Naive B cell (primary cell): ENCODE data around the gene AKR1B15. TPM values are rescaled to one million over a fixed set of nuclear protein-coding genes. Genes with fewer than 3 reads are reported as not detected.
"Not testable (repeated sequence)": the region's sequence is repeated elsewhere in the genome, so short reads cannot be mapped to it uniquely, and the experiment has no call there.

Experiments used
- ATAC-seq, 2 donors: fragments of 150-1000 bp; cut with Tn5 transposase; 2 replicates each; pipeline ENCODE4 v1.10.0; 2021; ENCODE audit warnings: low read depth in 2 of 2, mild to moderate bottlenecking in 2 of 2, moderate library complexity in 2 of 2
- DNase-seq: peaks from one replicate; pipeline ENCODE4 v3.0.0; 2022
- H3K27ac Mint-ChIP-seq, 6 donors: one replicate each; pipeline ENCODE4 v1.8.0; 2020 to 2022; ENCODE audit warnings: mild to moderate bottlenecking in 6 of 6, mixed read lengths in 6 of 6, moderate library complexity in 5 of 6, inconsistent platforms in 2 of 6
- H3K27me3 Mint-ChIP-seq, 3 donors: one replicate each; pipeline ENCODE4 v1.8.0; 2021 to 2022; ENCODE audit warnings: mixed read lengths in 3 of 3, mild to moderate bottlenecking in 1 of 3
- H3K36me3 Mint-ChIP-seq, 2 donors: one replicate each; pipeline ENCODE4 v1.8.0; 2020 to 2022; ENCODE audit warnings: mixed read lengths in 2 of 2, inconsistent platforms in 1 of 2, mild to moderate bottlenecking in 1 of 2
- H3K4me1 Mint-ChIP-seq, 3 donors: one replicate each; pipeline ENCODE4 v1.8.0; 2020 to 2022; ENCODE audit warnings: mixed read lengths in 3 of 3, inconsistent platforms in 1 of 3, mild to moderate bottlenecking in 1 of 3, moderate library complexity in 1 of 3
- H3K4me3 Mint-ChIP-seq, 8 donors: one replicate each; pipeline ENCODE4 v1.8.0; 2020 to 2022; ENCODE audit warnings: mild to moderate bottlenecking in 8 of 8, mixed read lengths in 8 of 8, moderate library complexity in 8 of 8, inconsistent platforms in 2 of 8
- H3K9me3 Mint-ChIP-seq, 7 donors: one replicate each; pipeline ENCODE4 v1.8.0; 2020 to 2022; ENCODE audit warnings: mixed read lengths in 7 of 7, mild to moderate bottlenecking in 5 of 7, inconsistent platforms in 2 of 7, moderate library complexity in 1 of 7
- polyA plus RNA-seq, 6 donors: library from polyadenylated mRNA; unstranded; fragments of 300-500 nt; fragmentation: Illumina TruSeq; gene quantifications; one replicate each; pipeline ENCODE4 v1.2.3, GENCODE V29; 2021; ENCODE audit warnings: low read depth in 6 of 6

Gene AKR1B15
- polyA plus RNA-seq, 6 donors from 2014 or later, result not detected

DNA sequence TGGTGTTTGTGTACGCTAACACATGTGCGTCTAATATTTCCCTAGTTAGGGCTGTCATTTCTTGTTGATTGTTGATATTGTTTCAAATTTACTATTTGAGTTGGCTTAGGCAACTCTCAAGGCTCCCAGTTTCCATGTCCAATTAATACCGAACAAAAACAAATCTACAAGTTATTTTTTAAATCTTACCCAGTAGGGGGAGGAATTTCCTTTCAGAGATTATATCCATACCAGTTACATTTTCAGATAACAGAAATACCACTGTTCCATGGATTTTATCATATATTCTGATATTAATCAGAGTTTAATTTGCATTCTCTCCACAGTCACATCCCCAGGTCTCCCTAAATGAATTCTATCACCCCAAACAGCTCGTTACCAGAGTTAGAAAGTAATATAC is 28.8 kb upstream of the AKR1B15 start:
- Mint-ChIP-seq H3K9me3 (no peaks in the 10 kb centered on the region), H3K4me3 (no peak overlapping the region), H3K4me1 (no peaks in the 10 kb centered on the region), H3K36me3 (no peaks in the 10 kb centered on the region), H3K27ac (no peak overlapping the region), H3K27me3 (peaks cover 15 to 42% (median 38%) of the 10 kb centered on the region in 3 donors)
- ATAC-seq (no peak), DNase-seq (no peak)

- no peak for DNase-seq
- Mint-ChIP-seq H3K36me3 (no peaks in the 10 kb centered on the region), H3K4me3 (no peak overlapping the region), H3K27me3 (peaks cover 6 to 37% (median 24%) of the 10 kb centered on the region in 3 donors), H3K27ac (no peak overlapping the region), H3K9me3 (no peaks in the 10 kb centered on the region), H3K4me1 (no peaks in the 10 kb centered on the region)
- ATAC-seq, result no peak
These were observed 26.3 kb upstream of the AKR1B15 start for GRCh38 chr7:134522601-134523000.

- not testable (repeated sequence) for H3K4me1 Mint-ChIP-seq, H3K9me3 Mint-ChIP-seq, H3K4me3 Mint-ChIP-seq
These were observed 23.5 kb upstream of the AKR1B15 start for GRCh38 chr7:134525449-134525848.

DNA sequence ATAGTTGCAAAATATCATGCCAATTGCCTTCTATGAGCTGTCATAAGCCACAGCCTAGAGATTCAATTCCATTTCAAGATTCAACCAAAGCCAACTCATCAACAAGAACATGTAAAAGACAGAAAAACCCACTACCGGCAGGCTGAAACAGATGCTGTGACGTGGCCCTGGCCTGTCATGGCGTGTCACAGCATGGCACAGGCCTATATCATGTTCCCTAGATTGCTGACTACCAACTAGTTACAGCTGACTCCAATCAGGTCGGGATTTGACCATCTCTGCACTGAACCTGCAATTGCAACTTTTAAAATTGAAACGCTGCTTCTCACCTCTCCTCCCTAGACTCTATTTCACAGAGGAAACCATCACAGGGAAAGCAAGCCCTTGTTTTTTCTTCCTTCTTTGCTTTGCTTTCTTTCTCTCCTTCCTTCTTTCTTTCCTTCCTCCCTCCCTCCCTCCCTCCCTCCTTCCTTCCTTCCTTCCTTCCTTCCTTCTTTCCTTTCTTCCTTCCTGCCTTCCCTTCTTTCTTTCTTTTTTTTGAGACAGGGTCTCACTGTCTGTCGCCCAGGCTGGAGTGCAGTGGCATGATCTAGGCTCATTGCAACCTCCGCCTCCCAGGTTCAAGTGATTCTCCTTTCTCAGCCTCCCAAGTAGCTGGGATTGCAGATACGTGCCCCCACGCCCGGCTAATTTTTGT is 22.2 kb upstream of the AKR1B15 start:
- ATAC-seq, H3K27ac Mint-ChIP-seq, H3K9me3 Mint-ChIP-seq, H3K4me1 Mint-ChIP-seq, DNase-seq, H3K4me3 Mint-ChIP-seq, H3K36me3 Mint-ChIP-seq: not testable (repeated sequence)
- peaks cover 8 to 36% (median 27%) of the 10 kb centered on the region in 3 donors for H3K27me3 Mint-ChIP-seq

More at GRCh38 chr7:134525449-134525848, 23.5 kb upstream of the AKR1B15 start:
- Mint-ChIP-seq H3K27me3 (peaks cover 8 to 35% (median 27%) of the 10 kb centered on the region in 3 donors), H3K27ac (peak overlapping the region in 1 of 6 donors; percentile 50)
- DNase-seq, H3K36me3 Mint-ChIP-seq, ATAC-seq: not testable (repeated sequence)

- no peak for ATAC-seq
- peaks cover 8 to 33% (median 19%) of the 10 kb centered on the region in 3 donors for H3K27me3 Mint-ChIP-seq
- H3K4me3 Mint-ChIP-seq, result no peak overlapping the region
These were observed 20.9 kb upstream of the AKR1B15 start for GRCh38 chr7:134527979-134528371.

GRCh38 chr7:134528749-134529148 is 20.2 kb upstream of the AKR1B15 start:
- Mint-ChIP-seq H3K27me3 (peaks cover 8 to 33% (median 18%) of the 10 kb centered on the region in 3 donors), H3K9me3 (no peaks in the 10 kb centered on the region), H3K36me3 (no peaks in the 10 kb centered on the region), H3K4me3 (no peak overlapping the region), H3K27ac (no peak overlapping the region), H3K4me1 (no peaks in the 10 kb centered on the region)
- ATAC-seq (no peak), DNase-seq (no peak)

More at GRCh38 chr7:134527979-134528371, 20.9 kb upstream of the AKR1B15 start:
- Mint-ChIP-seq H3K9me3 (no peaks in the 10 kb centered on the region), H3K27ac (no peak overlapping the region), H3K36me3 (no peaks in the 10 kb centered on the region), H3K4me1 (no peaks in the 10 kb centered on the region)
- DNase-seq, result no peak

GRCh38 chr7:134530460-134530859 is 18.4 kb upstream of the AKR1B15 start:
- DNase-seq, result no peak
- ATAC-seq, result no peak
- Mint-ChIP-seq H3K36me3 (no peaks in the 10 kb centered on the region), H3K27me3 (peaks cover 8 to 24% (median 18%) of the 10 kb centered on the region in 3 donors), H3K9me3 (no peaks in the 10 kb centered on the region), H3K4me1 (no peaks in the 10 kb centered on the region), H3K4me3 (no peak overlapping the region), H3K27ac (no peak overlapping the region)

- ATAC-seq, result no peak
- Mint-ChIP-seq H3K4me3 (no peak overlapping the region), H3K9me3 (no peaks in the 10 kb centered on the region), H3K4me1 (no peaks in the 10 kb centered on the region), H3K36me3 (no peaks in the 10 kb centered on the region), H3K27ac (no peak overlapping the region), H3K27me3 (peaks cover 11 to 17% (median 16%) of the 10 kb centered on the region in 3 donors)
- no peak for DNase-seq
These were observed 16.5 kb upstream of the AKR1B15 start for GRCh38 chr7:134532180-134532953.

- H3K9me3 Mint-ChIP-seq, result no peaks in the 10 kb centered on the region
- no peak overlapping the region for H3K27ac Mint-ChIP-seq
- H3K4me1 Mint-ChIP-seq, result no peaks in the 10 kb centered on the region
- ATAC-seq (no peak), DNase-seq (no peak)
- no peak overlapping the region for H3K4me3 Mint-ChIP-seq
- no peaks in the 10 kb centered on the region for H3K36me3 Mint-ChIP-seq
- H3K27me3 Mint-ChIP-seq, result peaks cover 11 to 16% (median 14%) of the 10 kb centered on the region in 3 donors
These were observed 16.0 kb upstream of the AKR1B15 start for GRCh38 chr7:134532954-134533218.

DNA sequence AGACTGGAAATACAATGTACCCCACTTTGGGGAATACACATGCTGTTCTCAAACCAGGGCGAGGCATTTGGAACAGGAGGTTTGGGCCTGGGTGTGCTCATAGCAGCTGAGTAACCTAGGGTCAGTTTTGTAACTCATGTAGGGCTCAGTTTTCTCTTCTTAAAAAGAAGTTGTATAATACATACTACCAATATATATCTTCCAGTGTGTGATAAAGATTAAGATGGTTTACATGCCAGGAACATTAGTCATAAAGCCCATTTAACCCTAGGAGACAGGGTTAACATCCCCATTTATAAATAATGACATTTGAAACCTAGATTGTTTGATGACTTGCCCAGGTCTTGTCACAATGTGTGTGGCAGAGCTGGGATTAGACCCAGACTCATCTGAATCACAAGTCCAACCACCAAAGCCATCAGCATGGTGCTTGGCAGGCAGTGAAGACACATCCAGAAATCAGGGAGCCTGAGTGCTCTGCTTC is 15.6 kb upstream of the AKR1B15 start:
- Mint-ChIP-seq H3K36me3 (no peaks in the 10 kb centered on the region), H3K4me3 (no peak overlapping the region), H3K4me1 (no peaks in the 10 kb centered on the region), H3K9me3 (no peaks in the 10 kb centered on the region), H3K27me3 (peaks cover 11 to 14% (median 11%) of the 10 kb centered on the region in 3 donors), H3K27ac (peak overlapping the region in 2 of 6 donors; percentile 19 to 67)
- no peak for ATAC-seq
- no peak for DNase-seq

DNA sequence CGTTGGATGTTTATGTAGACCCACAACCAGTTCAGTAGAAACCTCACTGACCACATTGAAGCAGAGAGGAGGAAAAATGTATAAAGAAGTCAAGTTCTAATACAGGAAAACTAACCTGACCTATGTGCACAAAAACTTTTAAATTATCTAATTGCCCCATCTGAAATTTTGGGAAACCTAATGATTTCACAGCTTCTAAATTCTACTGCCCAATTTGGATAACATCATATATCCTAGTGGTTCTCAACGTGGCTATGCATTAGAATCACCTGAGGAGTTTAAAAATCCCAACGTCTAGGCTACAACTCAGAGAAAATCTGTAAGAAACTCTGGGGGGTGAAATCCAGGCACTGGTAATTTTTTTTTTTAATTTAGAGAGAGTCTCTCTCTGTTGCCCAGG is 14.3 kb upstream of the AKR1B15 start:
- Mint-ChIP-seq H3K4me1 (no peaks in the 10 kb centered on the region), H3K4me3 (no peak overlapping the region), H3K27me3 (peaks cover 0 to 14% (median 12%) of the 10 kb centered on the region in 3 donors), H3K36me3 (no peaks in the 10 kb centered on the region), H3K27ac (no peak overlapping the region), H3K9me3 (no peaks in the 10 kb centered on the region)
- DNase-seq, result no peak
- ATAC-seq, result no peak

DNA sequence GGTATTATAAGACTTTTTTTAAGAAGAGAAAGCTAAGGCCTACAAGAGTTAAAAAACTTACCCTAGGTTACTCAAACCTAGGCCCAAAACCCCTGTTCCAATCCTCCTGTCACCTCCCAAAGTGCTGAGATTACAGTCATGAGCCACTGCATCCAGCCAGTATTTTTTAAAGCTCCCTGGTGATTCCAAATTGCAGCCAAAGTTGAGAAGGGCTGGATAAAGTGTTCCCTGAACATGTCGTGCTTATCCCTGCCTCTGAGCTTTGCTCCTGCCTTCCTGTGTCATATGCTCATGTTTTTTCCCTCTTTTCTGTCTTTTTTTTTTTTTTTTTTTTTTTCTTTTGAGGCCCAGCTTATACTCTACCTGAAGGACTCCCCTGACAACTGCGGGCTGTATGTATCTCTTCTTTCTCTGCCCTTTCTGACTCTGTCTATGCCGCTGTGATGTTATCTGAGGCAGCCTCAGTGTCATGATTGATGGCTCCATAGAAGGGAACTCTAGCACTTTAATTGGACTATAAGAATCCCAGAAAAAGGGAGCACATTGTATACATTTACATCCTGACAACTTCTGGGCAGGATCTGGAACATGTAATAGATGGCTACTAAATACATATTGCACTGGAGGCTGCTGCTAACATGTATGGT is 13.5 kb upstream of the AKR1B15 start:
- Mint-ChIP-seq H3K4me1 (no peaks in the 10 kb centered on the region), H3K27ac (no peak overlapping the region), H3K36me3 (no peaks in the 10 kb centered on the region), H3K9me3 (no peaks in the 10 kb centered on the region), H3K27me3 (peaks cover 0 to 14% (median 12%) of the 10 kb centered on the region in 3 donors), H3K4me3 (no peak overlapping the region)
- DNase-seq (no peak), ATAC-seq (no peak)

DNA sequence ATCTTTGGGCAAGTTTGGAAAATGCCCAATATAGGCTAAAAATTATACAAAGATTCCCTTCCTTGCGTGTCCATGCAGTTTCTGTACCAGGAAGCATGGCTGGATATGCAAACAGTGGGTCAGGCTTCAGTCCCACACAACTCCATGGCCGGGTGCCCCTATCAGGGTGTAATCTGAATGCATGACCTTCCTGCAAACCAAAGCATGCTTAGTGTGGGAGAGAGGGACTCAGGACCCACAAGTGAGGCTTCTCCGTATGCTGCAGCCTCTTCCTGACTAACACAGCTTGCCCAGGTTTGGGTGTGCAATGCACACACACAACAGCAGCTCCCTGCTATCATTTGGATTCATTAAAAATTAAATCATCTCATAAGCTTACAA is 13.0 kb upstream of the AKR1B15 start:
- Mint-ChIP-seq H3K4me3 (no peak overlapping the region), H3K27ac (no peak overlapping the region), H3K4me1 (no peaks in the 10 kb centered on the region), H3K9me3 (no peaks in the 10 kb centered on the region), H3K27me3 (peaks cover 0 to 19% (median 12%) of the 10 kb centered on the region in 3 donors), H3K36me3 (no peaks in the 10 kb centered on the region)
- ATAC-seq, result no peak
- no peak for DNase-seq

GRCh38 chr7:134536558-134536957 is 12.4 kb upstream of the AKR1B15 start:
- H3K27me3 Mint-ChIP-seq, result peaks cover 0 to 26% (median 18%) of the 10 kb centered on the region in 3 donors
- ATAC-seq, H3K36me3 Mint-ChIP-seq, DNase-seq, H3K9me3 Mint-ChIP-seq, H3K4me1 Mint-ChIP-seq, H3K27ac Mint-ChIP-seq, H3K4me3 Mint-ChIP-seq: not testable (repeated sequence)
